H1 (cell line): ENCODE data around the gene TPM1.

ENCODE experiments used
- CTCF ChIP-seq, 3 experiments: IDR thresholded peaks; 1 replicate in 2 of 3; 2 replicates in 1 of 3; pipeline versions ENCODE4 v1.5.1 to v1.6.1; 2011; ENCODE audit warnings: low read length in 3 of 3, mild to moderate bottlenecking in 3 of 3, inconsistent platforms in 2 of 3, low read depth in 1 of 3, moderate library complexity in 1 of 3; ENCODE audit not compliant: insufficient read depth in 1 of 3; ENCODE audit errors: control extremely low read depth in 1 of 3
- EZH2 ChIP-seq: fragments of 200-600 bp; sonication (generic); IDR thresholded peaks from 2 replicates; pipeline ENCODE4 v1.7.1; 2012; ENCODE audit warnings: low read depth, mild to moderate bottlenecking, moderate library complexity, low read length, inconsistent platforms; ENCODE audit not compliant: severe bottlenecking
- POLR2A ChIP-seq, 2 experiments: IDR thresholded peaks; 1 replicate in 1 of 2; 2 replicates in 1 of 2; pipeline ENCODE4 v1.6.1; 2011; ENCODE audit warnings: low read depth in 2 of 2, low read length in 2 of 2, mild to moderate bottlenecking in 2 of 2; ENCODE audit errors: control extremely low read depth in 1 of 2

- TF ChIP-seq POLR2A (IDR thresholded peaks at IDR 0.05; ENCODE audit: control extremely low read depth in 1 of 2, low read depth in 2 of 2, low read length in 2 of 2) (no peak; a peak in 1 of 3 replicates), CTCF (IDR thresholded peaks at IDR 0.05; ENCODE audit: control extremely low read depth in 1 of 3, insufficient read depth in 1 of 3, low read depth in 1 of 3, low read length in 3 of 3) (no peak), EZH2 (no peak)
These were observed 8.9 kb downstream of the TPM1 start for GRCh38 chr15:63051156-63052066.
